ENCODE measurements around the gene RCAN1. TPM values are rescaled to one million over a fixed set of nuclear protein-coding genes. Genes with fewer than 3 reads are reported as not detected.

Gene RCAN1
- total and polyA plus RNA-seq, 11 donors: 33.7 to 102 (median 57.6) TPM

DNA sequence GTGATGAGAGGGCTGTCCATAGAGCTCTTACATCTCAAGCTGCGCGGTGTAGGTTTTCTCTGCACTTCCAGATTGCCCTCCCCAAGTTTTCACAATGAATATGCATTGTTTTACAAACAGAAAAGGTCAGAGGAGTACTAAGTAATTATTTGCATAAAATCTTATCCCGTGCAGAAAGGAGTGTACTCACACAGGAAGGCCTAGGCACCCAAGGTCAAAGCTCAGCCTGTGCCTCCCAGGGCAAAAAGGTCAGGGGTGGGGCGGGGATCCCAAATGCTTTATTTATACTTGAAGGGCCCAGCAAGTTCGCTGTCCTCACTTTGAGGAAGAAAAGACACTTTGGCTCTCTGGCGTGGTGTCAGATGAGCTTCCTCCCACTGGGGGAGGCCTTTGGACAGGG lies 92.6 kb downstream of the RCAN1 start:
- TF ChIP-seq, protein P1, sequence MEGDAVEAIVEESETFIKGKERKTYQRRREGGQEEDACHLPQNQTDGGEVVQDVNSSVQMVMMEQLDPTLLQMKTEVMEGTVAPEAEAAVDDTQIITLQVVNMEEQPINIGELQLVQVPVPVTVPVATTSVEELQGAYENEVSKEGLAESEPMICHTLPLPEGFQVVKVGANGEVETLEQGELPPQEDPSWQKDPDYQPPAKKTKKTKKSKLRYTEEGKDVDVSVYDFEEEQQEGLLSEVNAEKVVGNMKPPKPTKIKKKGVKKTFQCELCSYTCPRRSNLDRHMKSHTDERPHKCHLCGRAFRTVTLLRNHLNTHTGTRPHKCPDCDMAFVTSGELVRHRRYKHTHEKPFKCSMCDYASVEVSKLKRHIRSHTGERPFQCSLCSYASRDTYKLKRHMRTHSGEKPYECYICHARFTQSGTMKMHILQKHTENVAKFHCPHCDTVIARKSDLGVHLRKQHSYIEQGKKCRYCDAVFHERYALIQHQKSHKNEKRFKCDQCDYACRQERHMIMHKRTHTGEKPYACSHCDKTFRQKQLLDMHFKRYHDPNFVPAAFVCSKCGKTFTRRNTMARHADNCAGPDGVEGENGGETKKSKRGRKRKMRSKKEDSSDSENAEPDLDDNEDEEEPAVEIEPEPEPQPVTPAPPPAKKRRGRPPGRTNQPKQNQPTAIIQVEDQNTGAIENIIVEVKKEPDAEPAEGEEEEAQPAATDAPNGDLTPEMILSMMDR (IDR thresholded peaks at IDR 0.05): no peak
- TF ChIP-seq POLR2A (IDR thresholded peaks at IDR 0.05): no peak
- peaks cover 0 to 99% (median 37%) of the 10 kb centered on the region in 12 donors for H3K4me1 ChIP-seq
- peaks cover 0 to 62% (median 59%) of the 10 kb centered on the region in 9 donors for H3K36me3 ChIP-seq
- peak overlapping the region in 7 of 12 donors; percentile 25 to 88 (median 41) for H3K27ac ChIP-seq
- H3K27me3 ChIP-seq: no peaks in the 10 kb centered on the region
- ATAC-seq: no peak
- peak overlapping the region in 2 of 12 donors; percentile 16 to 67 for H3K4me3 ChIP-seq
- H3K9me3 ChIP-seq: no peaks in the 10 kb centered on the region
- DNase-seq: no peak
- WGBS, 4 donors: 56 to 74% (median 67%) methylated on average over 6 of the region's 6 CpGs
- intact Hi-C loops (cut with DNase I): loop anchor here in 4 of 10 donors (5.0 kb wide), 4 partner anchors 60 to 90 kb away; no protein-coding TSS in a partner anchor

DNA sequence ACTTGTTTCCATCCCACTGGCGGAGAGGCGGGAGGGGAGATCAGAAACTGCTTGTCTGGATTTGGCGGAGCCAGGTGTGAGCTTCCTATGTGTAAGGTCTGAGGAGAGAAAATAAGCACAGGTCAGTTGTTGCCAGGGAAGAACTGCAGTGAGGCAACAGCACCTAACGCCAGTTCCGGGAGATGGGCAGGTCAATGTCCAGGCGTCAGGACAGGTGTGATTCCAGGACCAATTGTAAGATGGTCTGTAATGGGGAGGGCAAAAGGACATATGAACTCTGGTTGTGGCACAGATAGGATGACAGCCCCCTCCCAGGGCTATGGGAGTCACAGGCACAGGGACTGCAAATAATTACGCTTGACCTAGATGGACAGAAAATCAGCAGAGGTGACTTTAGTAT lies 93.4 kb downstream of the RCAN1 start:
- peaks cover 0 to 98% (median 35%) of the 10 kb centered on the region in 12 donors for H3K4me1 ChIP-seq
- DNase-seq: no peak
- intact Hi-C loops (cut with DNase I): loop anchor here in 4 of 10 donors (5.0 kb wide), 4 partner anchors 61 to 91 kb away; no protein-coding TSS in a partner anchor
- no peaks in the 10 kb centered on the region for H3K9me3 ChIP-seq
- peak overlapping the region in 6 of 12 donors; percentile 25 to 88 (median 42) for H3K27ac ChIP-seq
- ATAC-seq: no peak
- TF ChIP-seq, protein P1 (IDR thresholded peaks at IDR 0.05): no peak
- no peak for TF ChIP-seq POLR2A (IDR thresholded peaks at IDR 0.05)
- H3K36me3 ChIP-seq: peaks cover 0 to 69% (median 66%) of the 10 kb centered on the region in 9 donors
- 96 to 98% (median 97%) methylated on average over 7 of the region's 7 CpGs for WGBS, 4 donors
- no peak overlapping the region for H3K4me3 ChIP-seq
- no peaks in the 10 kb centered on the region for H3K27me3 ChIP-seq

DNA sequence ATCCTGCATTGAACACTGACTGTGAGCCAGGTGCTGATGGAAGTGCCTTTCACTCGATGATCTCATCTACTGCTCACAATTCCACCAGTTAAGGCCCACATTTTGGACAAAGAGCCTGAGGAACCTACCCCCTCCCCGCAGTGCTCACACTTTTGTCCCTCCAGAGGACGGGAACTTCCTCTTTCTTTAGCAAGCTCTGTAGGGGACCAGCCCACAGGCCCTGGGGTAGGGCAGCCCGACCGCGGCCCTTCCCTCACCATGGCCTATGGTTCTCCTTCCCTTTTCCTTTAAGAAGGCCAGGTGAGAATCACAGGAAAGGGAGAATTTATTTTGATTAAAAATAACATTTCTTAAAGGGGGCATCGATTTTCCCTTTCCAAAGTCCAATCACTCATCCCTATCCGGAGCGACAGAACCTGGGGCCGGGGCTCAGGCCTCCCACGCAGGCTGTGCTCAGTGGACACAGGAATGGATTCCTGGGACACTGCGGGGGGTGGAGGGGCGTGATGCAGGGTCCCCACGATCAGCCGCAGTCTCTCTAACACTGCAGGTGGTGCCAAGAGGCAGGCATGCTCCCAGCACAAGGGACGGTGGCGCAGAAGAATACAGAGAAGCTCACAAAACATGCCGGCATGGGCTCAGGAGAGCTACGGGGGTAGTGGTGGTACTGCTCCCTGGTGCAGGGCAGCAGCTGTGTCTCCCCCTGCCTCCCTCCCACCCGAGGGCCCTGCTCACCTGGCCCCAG lies 94.0 kb downstream of the RCAN1 start:
- no peaks in the 10 kb centered on the region for H3K27me3 ChIP-seq
- H3K27ac ChIP-seq: peak overlapping the region in 4 of 12 donors; percentile 3 to 88 (median 36)
- WGBS, 4 donors: 89 to 96% (median 92%) methylated on average over 20 of the region's 20 CpGs
- DNase-seq (no peak), ATAC-seq (peak in 2 of 4 donors; percentile 29 to 44)
- H3K36me3 ChIP-seq: peaks cover 0 to 75% (median 66%) of the 10 kb centered on the region in 9 donors
- intact Hi-C loops (cut with DNase I): loop anchor here in 4 of 10 donors (5.0 kb wide), 4 partner anchors 61 to 91 kb away; no protein-coding TSS in a partner anchor
- H3K4me1 ChIP-seq: peaks cover 0 to 92% (median 35%) of the 10 kb centered on the region in 12 donors
- H3K4me3 ChIP-seq: no peak overlapping the region
- TF ChIP-seq POLR2A (IDR thresholded peaks at IDR 0.05): no peak
- TF ChIP-seq, protein P1 (IDR thresholded peaks at IDR 0.05): no peak
- H3K9me3 ChIP-seq: no peaks in the 10 kb centered on the region

DNA sequence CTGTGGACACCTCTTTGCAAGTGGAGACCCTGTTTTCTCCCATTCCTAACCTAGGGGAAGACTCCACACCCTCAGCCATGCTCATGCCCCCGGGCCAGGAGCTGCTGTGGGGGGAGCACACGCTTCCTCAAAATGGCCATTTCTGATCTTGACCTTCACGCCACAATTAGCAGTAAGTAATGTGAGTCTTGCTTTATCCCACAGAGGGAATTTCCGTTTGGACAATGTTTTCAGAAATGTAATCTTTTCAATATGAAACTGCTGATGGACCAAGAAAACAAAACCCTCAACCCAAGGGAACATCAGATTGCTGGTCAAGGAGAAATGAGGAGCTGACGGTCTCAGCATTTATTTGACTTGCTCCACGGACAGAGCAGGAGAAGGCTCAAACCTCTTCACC lies 94.6 kb downstream of the RCAN1 start:
- H3K27ac ChIP-seq: peak overlapping the region in 3 of 12 donors; percentile 3 to 88 (median 29)
- H3K4me3 ChIP-seq: no peak overlapping the region
- 87 to 90% (median 87%) methylated on average over 6 of the region's 6 CpGs for WGBS, 4 donors
- no peak for TF ChIP-seq POLR2A (IDR thresholded peaks at IDR 0.05)
- TF ChIP-seq, protein P1 (IDR thresholded peaks at IDR 0.05): no peak
- H3K4me1 ChIP-seq: peaks cover 0 to 85% (median 29%) of the 10 kb centered on the region in 12 donors
- no peak for DNase-seq
- no peaks in the 10 kb centered on the region for H3K27me3 ChIP-seq
- peaks cover 0 to 82% (median 66%) of the 10 kb centered on the region in 9 donors for H3K36me3 ChIP-seq
- no peak for ATAC-seq
- H3K9me3 ChIP-seq: no peaks in the 10 kb centered on the region
- intact Hi-C loops (cut with DNase I): loop anchor here in 4 of 10 donors (5.0 kb wide), 4 partner anchors 62 to 92 kb away; no protein-coding TSS in a partner anchor
